Activated CD4-positive, alpha-beta T cell treated with anti-CD3 and anti-CD28 coated beads, Interleukin-2, amount 10 ng/mL, durations not matched to agents 7 days and 5 days (primary cell): ENCODE measurements around the gene NFAM1. TPM values are rescaled to one million over a fixed set of nuclear protein-coding genes. Genes with fewer than 3 reads are reported as not detected.

Experiments
- CTCF ChIA-PET: fragments of 350-600 bp; sonication (Branson Sonifier 250); formaldehyde crosslinking; loops from one replicate; lab custom pipeline; 2021; ENCODE audit warnings: antibody characterized with exemption; lab: Charles Lee
- POLR2A ChIA-PET: fragments of 350-600 bp; sonication (Branson Sonifier 250); formaldehyde crosslinking; loops from one replicate; lab custom pipeline; 2021; ENCODE audit warnings: antibody characterized with exemption; lab: Charles Lee
- DNase-seq: peaks from one replicate; pipeline ENCODE4 v3.0.0-alpha.2; 2020
- H3K27ac Mint-ChIP-seq: one replicate; pipeline ENCODE4 v1.8.0; 2021; ENCODE audit warnings: mild to moderate bottlenecking, moderate library complexity, mixed read lengths
- H3K27me3 Mint-ChIP-seq: one replicate; pipeline ENCODE4 v1.8.0; 2021; ENCODE audit warnings: mixed read lengths
- H3K36me3 Mint-ChIP-seq: one replicate; pipeline ENCODE4 v1.8.0; 2021; ENCODE audit warnings: low read depth, mixed read lengths
- H3K4me1 Mint-ChIP-seq: one replicate; pipeline ENCODE4 v1.8.0; 2021; ENCODE audit warnings: mixed read lengths
- H3K4me3 Mint-ChIP-seq: one replicate; pipeline ENCODE4 v1.8.0; 2021; ENCODE audit warnings: mild to moderate bottlenecking, moderate library complexity, mixed read lengths
- H3K9me3 Mint-ChIP-seq: one replicate; pipeline ENCODE4 v1.8.0; 2021; ENCODE audit warnings: mixed read lengths
- total RNA-seq, 2 experiments: library from RNA; stranded (reverse); gene quantifications; one replicate each; pipeline ENCODE4 v1.2.3, GENCODE V29; 2021

Gene NFAM1, protein sequence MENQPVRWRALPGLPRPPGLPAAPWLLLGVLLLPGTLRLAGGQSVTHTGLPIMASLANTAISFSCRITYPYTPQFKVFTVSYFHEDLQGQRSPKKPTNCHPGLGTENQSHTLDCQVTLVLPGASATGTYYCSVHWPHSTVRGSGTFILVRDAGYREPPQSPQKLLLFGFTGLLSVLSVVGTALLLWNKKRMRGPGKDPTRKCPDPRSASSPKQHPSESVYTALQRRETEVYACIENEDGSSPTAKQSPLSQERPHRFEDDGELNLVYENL
- under 1 TPM; 0.02 to 0.04 TPM for total RNA-seq

DNA sequence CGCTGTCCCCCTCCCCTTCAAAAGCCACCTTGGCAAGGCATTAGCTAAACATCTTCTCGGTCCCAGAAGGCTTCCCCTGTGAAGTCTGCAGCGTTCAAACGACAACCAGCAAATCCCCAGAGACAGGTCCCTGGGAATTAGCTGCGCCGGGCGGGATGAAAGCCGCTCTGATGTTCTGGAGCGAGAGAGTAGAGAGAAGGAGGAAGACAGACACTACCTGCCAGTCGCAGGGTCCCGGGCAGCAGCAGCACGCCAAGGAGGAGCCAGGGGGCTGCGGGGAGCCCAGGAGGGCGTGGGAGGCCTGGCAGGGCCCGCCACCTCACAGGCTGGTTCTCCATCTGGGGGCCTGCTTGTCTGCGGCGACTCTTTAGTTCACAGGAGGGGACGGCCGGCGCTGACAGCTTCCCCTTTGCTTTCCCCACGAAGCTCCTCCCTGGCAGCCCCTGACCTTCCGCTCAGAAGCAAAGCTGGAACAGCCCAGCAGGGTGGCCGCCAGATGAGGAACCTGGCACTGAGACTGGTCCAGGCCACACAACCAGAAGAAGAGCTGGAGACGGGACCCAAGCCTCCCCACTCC, at the start of gene NFAM1:
Gene NFAM1 (minus strand): TSS at position 384 of the 577 bp plus-strand sequence. CDS start 46 bp downstream, at position 338.
- H3K27me3 Mint-ChIP-seq: peaks cover 24% of the 10 kb centered on the region
- peaks cover 2% of the 10 kb centered on the region for H3K4me1 Mint-ChIP-seq
- ChIA-PET POLR2A (no interaction called here), CTCF (interaction anchor here (1.1 to 4.4 kb wide), 2 partner anchors 12 to 341 kb away, joined by 3 to 13 read pairs; no protein-coding TSS in a partner anchor)
- H3K36me3 Mint-ChIP-seq: no peaks in the 10 kb centered on the region
- H3K27ac Mint-ChIP-seq: no peak within 1 kb of the TSS
- no peak within 1 kb of the TSS for H3K4me3 Mint-ChIP-seq
- H3K9me3 Mint-ChIP-seq: no peaks in the 10 kb centered on the region
- no peak for DNase-seq

DNA sequence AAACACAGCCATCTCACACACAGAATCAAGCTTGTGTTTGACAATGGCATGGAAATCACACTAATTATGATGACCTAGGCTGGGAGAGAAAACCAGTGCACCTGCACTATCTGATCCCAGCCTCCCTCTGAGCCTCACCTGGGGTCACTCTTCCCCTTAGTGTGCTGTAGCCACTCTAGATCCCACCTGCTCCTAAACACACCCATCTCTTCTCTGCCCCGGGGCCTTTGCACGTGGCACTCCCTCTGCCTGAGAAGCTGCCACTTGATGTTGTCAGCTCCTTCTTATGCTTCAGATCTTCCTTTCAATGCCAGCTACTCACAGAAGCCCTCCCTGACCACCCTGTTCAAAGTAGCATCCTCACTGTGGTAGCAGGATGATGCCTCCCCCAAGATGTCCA, 42.9 kb upstream of the NFAM1 start:
- Mint-ChIP-seq H3K27ac (no peak overlapping the region), H3K36me3 (no peaks in the 10 kb centered on the region), H3K9me3 (no peaks in the 10 kb centered on the region), H3K27me3 (peaks cover 12% of the 10 kb centered on the region), H3K4me3 (no peak overlapping the region), H3K4me1 (peaks cover 19% of the 10 kb centered on the region)
- ChIA-PET CTCF (no interaction called here), POLR2A (no interaction called here)
- no peak for DNase-seq

DNA sequence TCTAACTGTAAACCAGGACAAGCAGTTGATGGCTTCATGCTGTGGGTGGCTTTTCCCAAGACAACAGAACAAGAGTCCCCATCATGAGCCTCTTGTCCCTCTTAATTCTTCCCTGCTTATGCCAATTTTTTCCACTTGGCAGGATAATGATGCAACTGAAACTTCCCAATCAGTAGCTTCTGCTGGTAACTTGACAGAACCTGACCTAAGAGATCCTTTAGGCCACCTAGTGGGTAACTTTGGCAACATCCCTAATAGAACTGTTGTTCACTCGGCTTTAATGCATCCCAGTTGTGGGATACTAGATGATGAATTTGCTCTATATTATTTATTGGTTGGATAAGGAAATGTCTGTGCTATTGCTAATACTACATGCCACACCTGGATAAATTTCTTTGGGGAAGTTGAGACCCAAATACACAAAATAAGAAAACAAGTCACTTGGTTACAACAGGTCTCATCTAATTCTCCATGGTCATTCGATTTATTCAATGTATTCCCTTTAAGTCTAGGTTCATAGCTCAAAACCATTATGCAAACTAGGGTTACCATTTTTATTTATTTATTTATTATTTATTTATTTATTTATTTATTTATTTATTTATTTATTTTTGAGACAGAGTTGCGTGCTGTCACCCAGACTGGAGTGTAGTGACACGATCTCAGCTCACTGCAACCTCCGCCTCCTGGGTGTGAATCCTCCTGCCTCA, 41.4 kb upstream of the NFAM1 start:
- Mint-ChIP-seq H3K4me3 (no peak overlapping the region), H3K9me3 (no peaks in the 10 kb centered on the region), H3K27me3 (peaks cover 20% of the 10 kb centered on the region), H3K36me3 (no peaks in the 10 kb centered on the region), H3K27ac (no peak overlapping the region), H3K4me1 (peaks cover 12% of the 10 kb centered on the region)
- ChIA-PET POLR2A (no interaction called here), CTCF (interaction anchor here (0.6 to 1.9 kb wide), 8 partner anchors 9 to 507 kb away, joined by 3 to 6 read pairs (median 4); no protein-coding TSS in a partner anchor)
- peak; percentile 38 for DNase-seq

DNA sequence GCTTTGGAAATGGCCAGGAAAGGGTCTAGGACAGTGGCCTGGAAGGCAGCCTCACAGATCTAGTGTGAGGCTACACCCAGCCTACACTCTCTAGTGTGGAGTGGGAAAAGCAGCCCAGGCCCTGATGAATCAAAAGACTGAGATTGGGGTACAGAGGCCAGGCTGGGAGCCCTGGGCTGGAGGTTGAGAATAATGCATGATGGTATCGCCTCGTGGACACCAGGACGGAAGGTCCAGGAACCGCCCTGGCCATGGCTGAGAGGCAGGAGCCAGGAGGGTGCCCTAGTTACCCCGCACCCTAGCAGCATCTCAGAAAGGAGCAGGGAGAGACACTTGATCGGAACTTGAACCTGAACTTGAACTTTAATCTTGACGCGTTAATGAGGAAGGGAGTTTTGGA, 40.5 kb upstream of the NFAM1 start:
- POLR2A ChIA-PET: no interaction called here
- peaks cover 3% of the 10 kb centered on the region for H3K4me1 Mint-ChIP-seq
- no peak overlapping the region for H3K27ac Mint-ChIP-seq
- CTCF ChIA-PET: interaction anchor here (0.8 to 1.9 kb wide), 4 partner anchors 9 to 28 kb away, joined by 3 to 6 read pairs (median 3); no protein-coding TSS in a partner anchor
- H3K27me3 Mint-ChIP-seq: peaks cover 26% of the 10 kb centered on the region
- no peak for DNase-seq
- H3K4me3 Mint-ChIP-seq: no peak overlapping the region
- H3K9me3 Mint-ChIP-seq: no peaks in the 10 kb centered on the region
- H3K36me3 Mint-ChIP-seq: no peaks in the 10 kb centered on the region

DNA sequence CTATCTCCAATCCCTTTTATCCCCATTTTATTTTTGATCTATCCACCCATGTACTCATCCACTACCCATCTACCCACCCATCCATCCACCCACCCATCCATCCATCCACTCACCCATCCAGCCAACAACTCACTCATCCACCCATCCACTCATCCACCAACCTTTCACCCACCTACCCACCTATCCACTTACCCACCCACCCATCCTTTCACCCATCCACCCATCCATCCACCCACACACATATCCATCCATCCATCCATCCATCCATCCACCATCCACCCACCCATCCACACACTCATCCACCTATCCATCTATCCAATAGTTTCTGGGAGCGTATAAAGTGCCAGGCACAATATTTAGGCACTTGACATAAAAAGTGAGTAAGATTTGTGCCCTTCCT, 39.2 kb upstream of the NFAM1 start:
- H3K4me1 Mint-ChIP-seq: no peaks in the 10 kb centered on the region
- H3K27ac Mint-ChIP-seq: no peak overlapping the region
- ChIA-PET POLR2A (no interaction called here), CTCF (interaction anchor here (0.7 kb wide), 1 partner anchor 625 kb away, joined by 3 read pairs; no protein-coding TSS in a partner anchor)
- H3K27me3 Mint-ChIP-seq: peaks cover 29% of the 10 kb centered on the region
- no peak overlapping the region for H3K4me3 Mint-ChIP-seq
- no peak for DNase-seq
- H3K36me3 Mint-ChIP-seq: no peaks in the 10 kb centered on the region
- no peaks in the 10 kb centered on the region for H3K9me3 Mint-ChIP-seq

DNA sequence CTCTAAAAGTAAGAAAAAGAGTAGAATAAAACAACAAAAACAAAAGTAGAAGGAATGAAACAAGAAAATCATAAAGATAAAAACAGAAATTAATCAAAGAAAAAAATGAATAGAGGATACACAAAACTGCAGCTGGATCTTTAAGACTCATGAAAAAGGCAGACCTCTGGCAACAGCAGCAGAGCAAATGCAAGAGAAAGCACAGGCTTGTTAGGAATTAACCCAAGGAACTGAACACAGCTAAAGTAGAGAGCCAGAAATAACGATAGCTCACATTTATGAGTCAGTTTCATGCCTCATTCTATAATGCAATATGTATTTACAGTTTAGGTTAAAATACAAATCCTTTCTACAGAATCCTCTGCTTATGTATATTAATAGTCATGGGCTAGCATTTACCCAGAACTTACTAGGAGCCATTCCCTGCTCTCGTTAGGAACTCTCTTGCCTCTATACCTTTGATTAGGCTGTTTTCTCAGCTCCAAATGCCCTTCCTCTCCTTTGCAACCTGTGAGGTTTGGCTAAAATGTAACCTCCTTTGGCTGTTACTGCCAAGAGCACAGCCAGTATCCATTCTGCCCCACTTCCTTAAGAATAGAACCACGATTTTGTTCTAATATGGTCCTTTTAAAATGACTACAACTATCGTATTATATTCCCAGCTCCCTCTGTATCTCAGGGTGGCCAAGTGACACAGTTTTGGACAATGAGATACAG, 38.3 kb upstream of the NFAM1 start:
- POLR2A ChIA-PET: no interaction called here
- Mint-ChIP-seq H3K4me1 (no peaks in the 10 kb centered on the region), H3K4me3 (no peak overlapping the region), H3K36me3 (no peaks in the 10 kb centered on the region), H3K27ac (no peak overlapping the region), H3K27me3 (peaks cover 29% of the 10 kb centered on the region), H3K9me3 (no peaks in the 10 kb centered on the region)
- CTCF ChIA-PET: interaction anchor here (0.7 to 0.9 kb wide), 2 partner anchors 76 to 258 kb away, joined by 3 to 4 read pairs; no protein-coding TSS in a partner anchor
- DNase-seq: no peak

DNA sequence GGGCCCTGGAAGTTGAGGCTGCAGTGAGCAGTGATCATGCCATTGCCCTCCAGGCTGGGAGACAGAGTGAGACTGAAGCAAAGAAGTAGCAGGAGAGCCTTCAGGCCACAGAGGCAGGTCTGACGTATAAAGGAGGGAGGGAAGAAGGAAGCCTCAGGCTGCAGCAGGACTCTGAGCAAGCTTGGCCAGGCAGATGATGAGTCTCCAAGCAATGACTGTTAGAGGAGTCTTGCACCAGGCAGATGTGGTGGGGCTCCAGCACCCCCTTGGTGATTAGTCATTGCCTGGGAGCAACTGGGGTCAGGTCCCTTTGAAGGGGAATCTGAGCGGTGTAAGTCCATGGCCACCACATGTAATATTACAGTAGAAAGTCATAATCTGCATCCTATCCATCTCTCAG, 36.6 kb upstream of the NFAM1 start:
- H3K36me3 Mint-ChIP-seq: no peaks in the 10 kb centered on the region

DNA sequence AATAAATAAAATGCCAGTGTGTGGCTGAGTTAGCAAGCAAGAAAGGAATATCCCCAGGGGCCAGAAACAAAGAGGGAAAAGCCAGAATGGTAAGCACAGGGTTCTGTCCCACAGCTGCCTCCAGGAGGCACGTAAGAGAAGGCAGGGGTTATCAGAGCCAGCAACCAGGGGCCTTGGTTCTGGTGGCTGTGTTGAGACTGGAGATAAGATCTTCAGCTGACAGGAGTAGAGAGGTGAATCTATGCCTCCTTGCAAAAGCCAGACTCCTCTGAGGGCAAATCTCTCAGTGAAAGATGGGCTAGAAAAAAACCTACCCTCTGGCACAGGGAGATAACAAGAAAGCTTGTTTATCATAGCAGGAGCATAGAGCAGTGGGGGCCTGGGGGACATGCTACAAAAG, 29.8 kb upstream of the NFAM1 start:
- Mint-ChIP-seq H3K36me3 (no peaks in the 10 kb centered on the region), H3K9me3 (no peaks in the 10 kb centered on the region), H3K27ac (no peak overlapping the region), H3K4me1 (peaks cover 4% of the 10 kb centered on the region), H3K27me3 (peaks cover 21% of the 10 kb centered on the region), H3K4me3 (no peak overlapping the region)
- DNase-seq: no peak
- ChIA-PET CTCF (no interaction called here), POLR2A (no interaction called here)

More for the DNA sequence above, 36.6 kb upstream of the NFAM1 start:
- ChIA-PET POLR2A (no interaction called here), CTCF (no interaction called here)
- Mint-ChIP-seq H3K27me3 (peaks cover 33% of the 10 kb centered on the region), H3K4me3 (no peak overlapping the region), H3K9me3 (no peaks in the 10 kb centered on the region), H3K4me1 (no peaks in the 10 kb centered on the region), H3K27ac (no peak overlapping the region)
- DNase-seq: no peak

DNA sequence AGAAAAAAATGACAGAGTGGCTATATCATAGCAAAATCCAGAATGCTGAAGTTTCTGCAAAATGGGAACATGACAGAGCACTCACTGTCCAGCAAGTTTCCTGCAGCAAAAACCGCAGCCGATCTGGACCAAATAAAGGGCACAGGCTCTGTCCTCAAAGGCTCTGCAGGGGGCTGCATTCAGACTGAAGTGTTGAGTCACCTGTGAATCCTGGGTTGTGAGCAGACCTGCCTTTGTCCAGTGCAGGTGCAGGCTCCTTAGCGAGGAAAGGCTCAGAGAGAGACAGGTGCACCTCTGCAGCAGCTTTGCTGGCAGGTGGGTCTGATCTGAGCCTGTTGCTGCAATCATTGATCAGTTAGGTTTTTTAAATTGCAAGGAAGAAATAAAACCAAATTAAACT, 29.3 kb upstream of the NFAM1 start:
- POLR2A ChIA-PET: no interaction called here
- CTCF ChIA-PET: no interaction called here
- H3K27me3 Mint-ChIP-seq: peaks cover 23% of the 10 kb centered on the region
- H3K4me3 Mint-ChIP-seq: no peak overlapping the region
- no peak for DNase-seq
- H3K4me1 Mint-ChIP-seq: peaks cover 4% of the 10 kb centered on the region
- no peak overlapping the region for H3K27ac Mint-ChIP-seq
- H3K9me3 Mint-ChIP-seq: no peaks in the 10 kb centered on the region
- no peaks in the 10 kb centered on the region for H3K36me3 Mint-ChIP-seq

DNA sequence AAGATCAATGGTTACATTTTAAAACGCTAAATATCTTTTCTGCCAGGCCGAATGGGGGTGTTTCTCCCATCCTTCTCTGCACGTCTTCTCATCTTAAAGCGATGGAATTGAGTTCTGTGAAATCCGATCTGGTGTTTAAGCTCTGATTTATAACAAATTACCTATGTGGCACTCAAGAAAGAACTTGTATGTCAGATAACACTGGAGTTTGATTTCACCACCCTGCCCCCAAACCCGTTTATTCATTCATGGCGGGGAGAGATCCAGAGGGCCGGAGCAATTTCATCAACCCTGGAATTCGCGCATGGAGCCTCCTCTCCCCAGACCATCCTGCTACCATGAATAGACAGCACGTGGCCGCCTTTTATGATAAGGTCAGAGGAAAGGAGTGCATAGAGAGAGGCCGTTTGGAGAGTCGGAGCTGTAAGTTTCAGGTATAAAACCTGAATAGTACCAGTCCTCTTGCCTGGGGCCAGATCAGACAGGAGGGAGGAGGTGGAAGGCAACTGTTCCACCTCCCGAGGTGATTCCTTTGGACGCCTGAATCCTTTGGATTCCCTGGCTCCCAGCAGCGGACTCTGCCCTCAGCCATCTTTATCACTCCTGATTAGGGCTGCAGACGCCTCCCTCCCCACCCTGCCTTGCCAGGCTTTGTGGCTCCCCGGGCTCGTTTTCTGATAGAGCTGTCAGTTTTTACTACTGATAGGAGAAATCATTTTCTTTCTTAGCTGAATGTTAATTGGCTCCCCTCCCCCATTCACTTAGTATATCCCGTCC, 27.3 kb upstream of the NFAM1 start:
- peaks cover 4% of the 10 kb centered on the region for H3K4me1 Mint-ChIP-seq
- no peak overlapping the region for H3K27ac Mint-ChIP-seq
- POLR2A ChIA-PET: no interaction called here
- peaks cover 26% of the 10 kb centered on the region for H3K27me3 Mint-ChIP-seq
- H3K9me3 Mint-ChIP-seq: no peaks in the 10 kb centered on the region
- no peak overlapping the region for H3K4me3 Mint-ChIP-seq
- no peak for DNase-seq
- CTCF ChIA-PET: interaction anchor here (0.5 to 0.7 kb wide), 2 partner anchors 24 to 40 kb away, joined by 3 read pairs; no protein-coding TSS in a partner anchor
- no peaks in the 10 kb centered on the region for H3K36me3 Mint-ChIP-seq

DNA sequence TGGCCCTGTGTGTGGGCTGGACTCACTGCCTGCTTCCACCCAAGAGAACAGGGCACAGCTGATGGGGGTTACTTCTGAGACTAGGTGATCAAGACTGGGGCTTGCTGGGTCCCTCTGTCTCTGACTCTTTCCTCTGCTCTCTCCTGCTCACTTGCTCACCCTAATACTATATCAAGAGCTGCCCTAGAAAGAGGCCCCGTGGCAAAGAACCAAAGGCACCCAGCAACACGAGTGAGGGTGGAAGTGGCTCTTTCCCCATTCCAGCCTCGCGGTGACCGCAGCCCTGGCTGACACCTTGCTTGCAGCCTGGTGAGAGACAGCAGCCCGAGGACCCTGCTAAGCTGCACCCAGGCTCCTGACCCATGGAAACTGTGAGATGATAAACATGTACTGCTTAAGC, 20.7 kb upstream of the NFAM1 start:
- Mint-ChIP-seq H3K4me3 (no peak overlapping the region), H3K36me3 (no peaks in the 10 kb centered on the region), H3K27me3 (peaks cover 14% of the 10 kb centered on the region), H3K4me1 (no peaks in the 10 kb centered on the region), H3K27ac (no peak overlapping the region), H3K9me3 (no peaks in the 10 kb centered on the region)
- ChIA-PET CTCF (interaction anchor here (2.3 kb wide), 1 partner anchor 9 kb away, joined by 10 read pairs; no protein-coding TSS in a partner anchor), POLR2A (interaction anchor here (0.6 kb wide), 1 partner anchor 24 kb away, joined by 7 read pairs; no protein-coding TSS in a partner anchor)
- no peak for DNase-seq

DNA sequence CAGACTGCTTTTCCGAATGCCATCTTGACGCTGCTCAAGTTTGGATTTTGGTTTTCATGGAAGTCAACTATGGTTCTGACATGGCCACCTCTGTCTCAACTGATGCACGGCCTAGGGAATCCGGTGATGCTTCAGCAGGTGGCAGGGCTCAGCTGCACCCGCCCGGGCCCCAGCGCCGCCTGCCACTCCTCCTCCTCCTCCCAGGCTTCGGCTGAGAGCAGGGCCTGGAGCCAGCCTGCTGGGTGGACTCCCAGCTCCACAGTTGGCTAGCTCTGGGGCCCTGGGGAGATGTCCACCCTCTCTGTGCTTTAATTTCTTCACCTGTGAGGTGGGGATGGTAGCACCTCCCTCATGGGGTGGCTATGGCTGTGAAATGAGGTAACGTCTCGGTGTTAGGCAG, 20.3 kb upstream of the NFAM1 start:
- no peaks in the 10 kb centered on the region for H3K9me3 Mint-ChIP-seq
- no peaks in the 10 kb centered on the region for H3K36me3 Mint-ChIP-seq
- H3K4me1 Mint-ChIP-seq: no peaks in the 10 kb centered on the region
- no peak overlapping the region for H3K4me3 Mint-ChIP-seq
- H3K27me3 Mint-ChIP-seq: peaks cover 14% of the 10 kb centered on the region
- ChIA-PET CTCF (interaction anchor here (2.3 kb wide), 1 partner anchor 9 kb away, joined by 10 read pairs; no protein-coding TSS in a partner anchor), POLR2A (no interaction called here)
- DNase-seq: no peak
- no peak overlapping the region for H3K27ac Mint-ChIP-seq
